ENCODE measurements around the gene MIOX. TPM values are rescaled to one million over a fixed set of nuclear protein-coding genes. Genes with fewer than 3 reads are reported as not detected.

MIOX gene
- total and polyA plus RNA-seq, 9 of the 15 experiments (the other 6 are each of a cell fraction or from before 2014, with no cell fraction given) = 0.08 TPM; not detected in 8

DNA sequence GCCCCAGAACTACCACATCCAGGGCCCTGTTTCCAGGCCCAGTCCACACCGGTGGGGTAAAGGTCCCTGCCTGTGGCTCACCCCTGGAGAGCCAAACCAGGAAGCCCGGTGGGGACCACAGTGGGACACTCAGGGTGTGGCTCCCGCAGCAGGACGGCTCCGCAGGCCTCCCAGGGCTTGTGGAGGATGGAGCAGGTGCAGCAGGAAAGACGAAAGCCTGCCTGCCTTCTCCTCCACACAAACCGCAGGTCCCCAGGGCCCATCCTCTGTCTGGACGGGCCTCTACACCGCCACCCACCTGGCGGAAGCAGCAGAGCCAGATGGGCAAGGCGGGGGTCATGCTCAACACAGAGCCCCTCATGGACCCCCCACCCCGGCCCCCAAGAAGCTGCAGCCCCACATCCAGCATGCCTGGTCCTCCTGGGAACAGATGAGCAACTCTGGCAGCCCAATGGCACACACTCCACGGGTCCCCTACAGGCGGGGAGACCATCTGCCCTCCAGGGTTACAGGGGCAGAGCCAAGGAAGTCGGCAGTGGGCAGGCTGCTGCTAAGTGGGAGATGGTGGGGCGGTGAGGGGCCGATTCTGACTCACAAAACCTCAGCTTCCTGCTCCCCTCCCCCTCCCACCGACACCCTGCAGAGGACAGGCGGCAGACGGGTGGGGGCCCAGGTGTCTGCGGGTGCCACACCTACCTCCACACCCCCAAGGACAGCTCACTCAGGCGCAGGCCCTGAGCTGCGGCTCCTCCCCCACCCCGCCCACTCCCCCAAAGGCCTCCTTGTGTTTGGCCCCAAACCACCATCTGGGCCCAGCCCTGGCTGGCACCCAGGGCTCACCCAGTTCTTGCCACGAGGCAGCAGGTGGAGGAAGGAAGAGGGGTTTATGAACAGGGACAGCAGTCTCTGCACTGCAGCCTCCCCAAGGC is 17.0 kb upstream of the MIOX start (continued):
- TF ChIP-seq, protein P1, sequence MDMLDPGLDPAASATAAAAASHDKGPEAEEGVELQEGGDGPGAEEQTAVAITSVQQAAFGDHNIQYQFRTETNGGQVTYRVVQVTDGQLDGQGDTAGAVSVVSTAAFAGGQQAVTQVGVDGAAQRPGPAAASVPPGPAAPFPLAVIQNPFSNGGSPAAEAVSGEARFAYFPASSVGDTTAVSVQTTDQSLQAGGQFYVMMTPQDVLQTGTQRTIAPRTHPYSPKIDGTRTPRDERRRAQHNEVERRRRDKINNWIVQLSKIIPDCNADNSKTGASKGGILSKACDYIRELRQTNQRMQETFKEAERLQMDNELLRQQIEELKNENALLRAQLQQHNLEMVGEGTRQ (CRISPR knock-in tag; IDR thresholded peaks at IDR 0.05) = no peak
- TF ChIP-seq CCNT2 (IDR thresholded peaks at IDR 0.05; ENCODE audit: borderline replicate concordance, extremely low read depth, insufficient read length, low read depth, low read length) (no peak), HNRNPH1 (optimal IDR thresholded peaks at IDR 0.05; ENCODE audit: low read depth, low read length) (no peak), SAP30 (IDR thresholded peaks at IDR 0.05; ENCODE audit: borderline replicate concordance, insufficient read depth, low read depth, low read length, poor library complexity, severe bottlenecking) (no peak), FOXA1 (IDR thresholded peaks at IDR 0.05; ENCODE audit: borderline replicate concordance) (no peak), SMAD2 (IDR thresholded peaks at IDR 0.05; ENCODE audit: low read depth, low read length) (no peak), TCF7 (IDR thresholded peaks at IDR 0.05; ENCODE audit: borderline replicate concordance) (no peak), ZNF408 (CRISPR knock-in tag; IDR thresholded peaks at IDR 0.05; ENCODE audit: low read depth) (no peak), BACH1 (tag; IDR thresholded peaks at IDR 0.05) (no peak), RHOXF2B (CRISPR knock-in tag; conservative IDR thresholded peaks at IDR 0.05) (no peak), JUND (IDR thresholded peaks at IDR 0.05; ENCODE audit: borderline replicate concordance, low read depth, low read length) (peak; percentile 21; the same call in 1 of the 2 replicates), JUND (tag; IDR thresholded peaks at IDR 0.05; ENCODE audit: borderline replicate concordance, low read depth, low read length) (no peak; the same call in 2 of the 3 replicates), ARID2 (IDR thresholded peaks at IDR 0.05) (no peak), BCOR (IDR thresholded peaks at IDR 0.05) (no peak), SOX6 (IDR thresholded peaks at IDR 0.05) (no peak), HNRNPK (IDR thresholded peaks at IDR 0.05; ENCODE audit: low read depth, low read length, poor library complexity, severe bottlenecking) (no peak), GATAD2B (IDR thresholded peaks at IDR 0.05; ENCODE audit: borderline replicate concordance) (no peak), CBX2 (IDR thresholded peaks at IDR 0.05; ENCODE audit: insufficient read depth, low read length, poor library complexity, severe bottlenecking) (no peak), CBX3 (IDR thresholded peaks at IDR 0.05; ENCODE audit: borderline replicate concordance in 1 of 2, low read length in 2 of 2) (no peak), ARID1B (IDR thresholded peaks at IDR 0.05) (0 out of 2 replicates have a peak, but pooled peaks have one; percentile 29), NCOA1 (IDR thresholded peaks at IDR 0.05; ENCODE audit: low read depth) (no peak), HNRNPUL1 (IDR thresholded peaks at IDR 0.05; ENCODE audit: low read length) (no peak), ZNF778 (CRISPR knock-in tag; IDR thresholded peaks at IDR 0.05) (no peak), SMAD4 (CRISPR knock-in tag; conservative IDR thresholded peaks at IDR 0.05) (peak; percentile 48; the same call in 1 of the 2 replicates), ZNF140 (CRISPR knock-in tag; IDR thresholded peaks at IDR 0.05) (no peak), KLF1 (tag; IDR thresholded peaks at IDR 0.05) (no peak), LEF1 (IDR thresholded peaks at IDR 0.05) (no peak)
- TF ChIP-seq, protein P2, sequence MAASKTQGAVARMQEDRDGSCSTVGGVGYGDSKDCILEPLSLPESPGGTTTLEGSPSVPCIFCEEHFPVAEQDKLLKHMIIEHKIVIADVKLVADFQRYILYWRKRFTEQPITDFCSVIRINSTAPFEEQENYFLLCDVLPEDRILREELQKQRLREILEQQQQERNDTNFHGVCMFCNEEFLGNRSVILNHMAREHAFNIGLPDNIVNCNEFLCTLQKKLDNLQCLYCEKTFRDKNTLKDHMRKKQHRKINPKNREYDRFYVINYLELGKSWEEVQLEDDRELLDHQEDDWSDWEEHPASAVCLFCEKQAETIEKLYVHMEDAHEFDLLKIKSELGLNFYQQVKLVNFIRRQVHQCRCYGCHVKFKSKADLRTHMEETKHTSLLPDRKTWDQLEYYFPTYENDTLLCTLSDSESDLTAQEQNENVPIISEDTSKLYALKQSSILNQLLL (CRISPR knock-in tag; IDR thresholded peaks at IDR 0.05; ENCODE audit: borderline replicate concordance) = no peak
